Tibial nerve (tissue), 4 donors: ENCODE data around the gene NR2C2.

Source experiments
- EP300 ChIP-seq, 2 donors: sonication (generic); formaldehyde crosslinking; IDR thresholded peaks; one replicate each; pipeline ENCODE4 v1.6.1; 2017; ENCODE audit warnings: antibody characterized with exemption in 2 of 2, mild to moderate bottlenecking in 1 of 2
- POLR2A ChIP-seq, 2 donors: fragments of 450-650 bp; IDR thresholded peaks; one replicate each; pipeline ENCODE4 v1.6.1; 2017; ENCODE audit warnings: antibody characterized with exemption in 2 of 2, mild to moderate bottlenecking in 2 of 2, moderate library complexity in 2 of 2
- TF ChIP-seq, protein P1 (sequence below), 5 experiments: fragments of 200-600 bp in 3 of 5; fragments of 450-650 bp in 2 of 5; sonication (generic) in 3 of 5; IDR thresholded peaks; one replicate each; pipeline ENCODE4 v1.5.1; 2016 to 2019; ENCODE audit warnings: antibody characterized with exemption in 5 of 5, mild to moderate bottlenecking in 3 of 5, moderate library complexity in 2 of 5

DNA sequence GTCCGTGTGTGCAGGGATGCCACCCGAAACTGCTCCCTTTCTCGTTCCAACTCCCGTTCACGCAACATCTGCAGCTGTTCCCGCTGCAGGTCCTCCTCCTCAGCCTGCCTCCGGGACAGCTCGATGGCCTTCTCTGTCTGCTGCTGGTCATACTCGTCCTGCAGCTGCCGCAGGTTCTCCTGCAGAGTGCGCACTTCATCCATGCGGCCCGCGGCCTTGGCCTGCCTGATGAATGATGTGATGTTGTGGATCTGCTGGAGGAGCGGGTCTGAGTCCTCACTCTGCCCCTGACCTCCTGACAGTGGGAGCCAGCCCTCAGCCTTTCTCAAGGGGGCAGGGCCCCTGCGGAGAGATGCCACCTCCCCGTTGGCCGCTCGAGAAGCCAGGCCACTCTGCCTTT is 127.1 kb downstream of the NR2C2 start:
- TF ChIP-seq POLR2A (IDR thresholded peaks at IDR 0.05) (no peak), EP300 (IDR thresholded peaks at IDR 0.05) (no peak)
- TF ChIP-seq, protein P1, sequence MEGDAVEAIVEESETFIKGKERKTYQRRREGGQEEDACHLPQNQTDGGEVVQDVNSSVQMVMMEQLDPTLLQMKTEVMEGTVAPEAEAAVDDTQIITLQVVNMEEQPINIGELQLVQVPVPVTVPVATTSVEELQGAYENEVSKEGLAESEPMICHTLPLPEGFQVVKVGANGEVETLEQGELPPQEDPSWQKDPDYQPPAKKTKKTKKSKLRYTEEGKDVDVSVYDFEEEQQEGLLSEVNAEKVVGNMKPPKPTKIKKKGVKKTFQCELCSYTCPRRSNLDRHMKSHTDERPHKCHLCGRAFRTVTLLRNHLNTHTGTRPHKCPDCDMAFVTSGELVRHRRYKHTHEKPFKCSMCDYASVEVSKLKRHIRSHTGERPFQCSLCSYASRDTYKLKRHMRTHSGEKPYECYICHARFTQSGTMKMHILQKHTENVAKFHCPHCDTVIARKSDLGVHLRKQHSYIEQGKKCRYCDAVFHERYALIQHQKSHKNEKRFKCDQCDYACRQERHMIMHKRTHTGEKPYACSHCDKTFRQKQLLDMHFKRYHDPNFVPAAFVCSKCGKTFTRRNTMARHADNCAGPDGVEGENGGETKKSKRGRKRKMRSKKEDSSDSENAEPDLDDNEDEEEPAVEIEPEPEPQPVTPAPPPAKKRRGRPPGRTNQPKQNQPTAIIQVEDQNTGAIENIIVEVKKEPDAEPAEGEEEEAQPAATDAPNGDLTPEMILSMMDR (IDR thresholded peaks at IDR 0.05): no peak
